ENCODE data around the gene PARP15.
A peak's percentile ranks its signal among the peaks of the same experiment; 100 is the strongest.

The PARP15 gene

DNA sequence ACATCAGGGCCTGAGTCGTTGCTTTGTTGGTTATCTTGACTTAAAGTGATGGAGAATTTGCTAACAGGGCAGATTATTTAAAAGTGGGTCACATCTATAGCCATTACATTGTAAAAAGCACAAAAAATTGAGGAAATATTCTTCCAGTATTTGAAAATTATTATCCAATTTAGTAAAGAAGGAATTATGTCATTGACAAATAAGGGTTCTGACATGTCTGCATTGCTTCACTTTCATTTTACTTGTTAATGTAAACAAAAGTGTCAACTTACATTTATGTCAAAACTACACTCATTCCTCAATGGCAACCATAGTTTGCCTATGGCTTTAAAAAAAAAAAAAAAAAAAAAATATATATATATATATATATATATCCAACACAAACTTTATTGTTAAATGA is 99.8 kb downstream of the PARP15 start:
- in situ Hi-C loops (cut with HindIII; ENCODE audit: low sequenced_read_pairs) = no loop called here
- TF ChIP-seq CTCF (IDR thresholded peaks at IDR 0.05; ENCODE audit: low read depth, low read length) = no peak
- DNase-seq (ENCODE audit: low read depth, low spot score) = no peak
- no peak overlapping the region for H3K4me3 ChIP-seq (ENCODE audit: low read depth, low read length)

GRCh38 chr3:122678506-122678905 is 101.1 kb downstream of the PARP15 start:
- no peak for DNase-seq (ENCODE audit: low read depth, low spot score)
- no peak overlapping the region for H3K4me3 ChIP-seq (ENCODE audit: low read depth, low read length)
- in situ Hi-C loops (cut with HindIII; ENCODE audit: low sequenced_read_pairs) = no loop called here
- no peak for TF ChIP-seq CTCF (IDR thresholded peaks at IDR 0.05; ENCODE audit: low read depth, low read length)

DNA sequence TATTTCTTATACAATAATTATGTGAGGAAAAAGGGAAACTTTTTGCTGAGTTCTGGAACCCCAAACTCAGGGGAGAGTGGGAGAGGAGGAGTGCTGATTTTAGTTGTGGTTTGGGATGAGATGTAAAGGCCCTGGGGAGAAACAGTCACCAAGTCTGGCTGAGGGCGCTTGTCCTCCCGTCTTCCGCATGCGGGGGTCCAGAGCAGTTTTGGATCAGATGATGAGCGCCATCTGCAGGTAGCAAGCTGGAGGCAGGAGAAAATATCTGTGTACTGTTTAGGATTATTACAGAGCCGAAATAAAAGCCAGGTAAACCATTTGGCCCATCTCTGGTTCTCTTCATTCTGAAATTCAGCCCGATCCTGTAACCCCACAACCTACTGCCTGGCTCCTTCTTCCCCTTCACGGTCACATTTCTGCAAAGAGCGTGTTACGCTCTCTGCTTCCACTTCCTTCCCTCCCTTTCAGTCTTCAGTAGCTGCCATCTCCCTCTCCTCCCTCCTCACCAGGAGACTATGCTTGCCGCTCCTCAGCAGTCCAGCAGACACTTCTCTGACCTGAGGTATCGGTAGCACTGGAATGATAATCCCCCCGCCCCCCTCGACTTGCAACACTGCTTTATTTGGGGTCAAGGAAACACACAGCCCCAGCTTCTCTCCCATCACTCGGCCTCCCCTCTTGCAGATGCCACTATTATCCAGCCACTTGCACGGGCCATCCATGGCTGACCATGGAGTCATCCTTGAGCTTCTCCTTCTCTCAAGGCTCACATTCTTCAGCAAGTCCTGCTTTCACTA is 101.8 kb downstream of the PARP15 start:
- H3K4me3 ChIP-seq (ENCODE audit: low read depth, low read length) = peak overlapping the region; percentile 25
- peak; percentile 79 for DNase-seq (ENCODE audit: low read depth, low spot score)
- TF ChIP-seq CTCF (IDR thresholded peaks at IDR 0.05; ENCODE audit: low read depth, low read length) = peak; percentile 85
- in situ Hi-C loops (cut with HindIII; ENCODE audit: low sequenced_read_pairs) = no loop called here

- TF ChIP-seq CTCF (IDR thresholded peaks at IDR 0.05; ENCODE audit: low read depth, low read length) = no peak
- in situ Hi-C loops (cut with HindIII; ENCODE audit: low sequenced_read_pairs) = no loop called here
- no peak for DNase-seq (ENCODE audit: low read depth, low spot score)
- H3K4me3 ChIP-seq (ENCODE audit: low read depth, low read length) = peak overlapping the region; percentile 79
These were observed 102.5 kb downstream of the PARP15 start for GRCh38 chr3:122679882-122680474.

DNA sequence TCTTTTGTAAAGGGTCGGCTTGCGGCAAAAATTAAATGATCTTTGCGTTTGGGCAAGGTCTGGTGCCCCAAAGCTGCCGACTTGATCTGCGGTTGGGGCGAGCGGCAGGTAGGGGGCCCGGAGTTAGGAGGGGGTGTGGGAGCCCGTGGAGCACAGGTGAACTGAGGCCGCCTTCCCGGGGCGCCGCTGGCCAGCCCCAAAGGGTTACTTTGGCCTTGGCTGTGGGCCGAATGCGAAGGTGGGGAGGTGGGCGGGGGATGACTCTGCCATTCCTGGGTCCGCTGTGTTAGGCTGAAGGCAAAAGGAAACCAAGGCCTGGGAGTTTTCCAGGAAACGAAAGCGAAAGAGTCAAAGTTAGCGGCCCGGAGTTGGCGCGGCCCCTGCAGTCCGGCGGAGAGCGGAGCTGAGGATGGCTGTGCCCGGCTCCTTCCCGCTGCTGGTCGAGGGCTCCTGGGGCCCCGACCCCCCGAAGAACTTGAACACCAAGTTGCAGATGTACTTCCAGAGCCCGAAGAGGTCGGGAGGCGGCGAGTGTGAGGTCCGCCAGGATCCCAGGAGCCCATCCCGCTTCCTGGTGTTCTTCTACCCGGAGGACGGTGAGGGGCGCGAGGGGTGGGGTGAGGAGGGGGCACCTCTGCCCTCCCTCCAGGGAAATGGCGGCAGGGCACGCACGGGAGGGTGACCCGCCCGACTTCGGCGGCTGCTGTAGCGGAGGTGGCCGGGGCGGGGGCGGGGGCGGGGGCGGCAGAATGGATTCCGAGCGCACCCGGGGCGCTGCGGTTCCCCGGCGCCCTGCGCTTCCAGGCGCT is 103.2 kb downstream of the PARP15 start, which contains the start of gene PARP14:
TSS of gene PARP14 (plus strand) at position 365 of the 809 bp plus-strand sequence. CDS start at position 410, 45 bp downstream.
- DNase-seq (ENCODE audit: low read depth, low spot score) = peak; percentile 77
- peak within 1 kb of the TSS; percentile 79 for H3K4me3 ChIP-seq (ENCODE audit: low read depth, low read length)
- peak; percentile 20 for TF ChIP-seq CTCF (IDR thresholded peaks at IDR 0.05; ENCODE audit: low read depth, low read length)
- in situ Hi-C loops (cut with HindIII; ENCODE audit: low sequenced_read_pairs) = no loop called here

GRCh38 chr3:122681284-122681973 is 104.0 kb downstream of the PARP15 start:
- peak; percentile 15 for DNase-seq (ENCODE audit: low read depth, low spot score)
- H3K4me3 ChIP-seq (ENCODE audit: low read depth, low read length) = peak overlapping the region; percentile 79
- no peak for TF ChIP-seq CTCF (IDR thresholded peaks at IDR 0.05; ENCODE audit: low read depth, low read length)
- in situ Hi-C loops (cut with HindIII; ENCODE audit: low sequenced_read_pairs) = no loop called here
